OCI-LY3 (cell line): ENCODE data around the gene CFB.
A peak's percentile ranks its signal among the peaks of the same experiment; 100 is the strongest.

Source experiments
- H2AFZ ChIP-seq: fragments of 200-600, 300-600 bp; shearing (Covaris generic); 2 replicates; pipeline ENCODE4 v1.6.0; 2014; ENCODE audit warnings: antibody characterized with exemption, low read depth, low read length
- H3K27ac ChIP-seq: fragments of 200-600, 300-600 bp; sonication (generic); 2 replicates; pipeline ENCODE4 v1.5.1; 2014; ENCODE audit warnings: mild to moderate bottlenecking, low read length, moderate library complexity, mixed read lengths
- H3K27me3 ChIP-seq: fragments of 200-600, 300-600 bp; sonication (generic); 2 replicates; pipeline ENCODE4 v1.6.1; 2014; ENCODE audit warnings: low read depth, low read length, mixed read lengths
- H3K36me3 ChIP-seq: fragments of 200-600, 300-600 bp; sonication (generic); replicated peaks from 2 replicates; pipeline ENCODE3; 2014; ENCODE audit warnings: low read depth, low read length, mixed read lengths
- H3K4me1 ChIP-seq: fragments of 300-600, 200-600 bp; sonication (generic); 2 replicates; pipeline ENCODE4 v1.6.1; 2014; ENCODE audit warnings: low read length, mixed read lengths
- H3K4me2 ChIP-seq: fragments of 200-600, 300-600 bp; sonication (generic); 2 replicates; pipeline ENCODE4 v1.6.1; 2014; ENCODE audit warnings: low read length, mixed read lengths
- H3K4me3 ChIP-seq: fragments of 300-600, 200-600 bp; sonication (generic); 2 replicates; pipeline ENCODE4 v1.5.1; 2014; ENCODE audit warnings: antibody characterized with exemption, mild to moderate bottlenecking, low read length, moderate library complexity
- H3K79me2 ChIP-seq: fragments of 300-600, 200-600 bp; shearing (Covaris generic); 2 replicates; pipeline ENCODE4 v1.6.1; 2014; ENCODE audit warnings: mild to moderate bottlenecking, low read length, mixed read lengths
- H3K9ac ChIP-seq: fragments of 300-600, 200-600 bp; shearing (Covaris generic); 2 replicates; pipeline ENCODE4 v1.6.0; 2014; ENCODE audit warnings: mild to moderate bottlenecking, low read length, moderate library complexity
- H3K9me3 ChIP-seq: fragments of 200-600, 300-600 bp; shearing (Covaris generic); 2 replicates; pipeline ENCODE4 v1.6.1; 2014; ENCODE audit warnings: low read length, mixed read lengths; ENCODE audit not compliant: insufficient read depth
- H4K20me1 ChIP-seq: fragments of 200-600, 300-600 bp; sonication (generic); 2 replicates; pipeline ENCODE4 v1.6.1; 2016; ENCODE audit warnings: low read length, mixed read lengths; ENCODE audit not compliant: insufficient read depth
- EZH2phosphoT487 ChIP-seq: fragments of 200-600 bp; shearing (Covaris generic); IDR thresholded peaks from 2 replicates; pipeline ENCODE4 v1.6.1; 2018; ENCODE audit warnings: antibody characterized with exemption, mixed run types, low read depth
- TF ChIP-seq, protein P1 (sequence below): fragments of 200-600, 300-600 bp; sonication (generic); IDR thresholded peaks from 2 replicates; pipeline ENCODE4 v1.5.1; 2014; ENCODE audit warnings: antibody characterized with exemption, low read length, low read depth

Gene CFB

DNA sequence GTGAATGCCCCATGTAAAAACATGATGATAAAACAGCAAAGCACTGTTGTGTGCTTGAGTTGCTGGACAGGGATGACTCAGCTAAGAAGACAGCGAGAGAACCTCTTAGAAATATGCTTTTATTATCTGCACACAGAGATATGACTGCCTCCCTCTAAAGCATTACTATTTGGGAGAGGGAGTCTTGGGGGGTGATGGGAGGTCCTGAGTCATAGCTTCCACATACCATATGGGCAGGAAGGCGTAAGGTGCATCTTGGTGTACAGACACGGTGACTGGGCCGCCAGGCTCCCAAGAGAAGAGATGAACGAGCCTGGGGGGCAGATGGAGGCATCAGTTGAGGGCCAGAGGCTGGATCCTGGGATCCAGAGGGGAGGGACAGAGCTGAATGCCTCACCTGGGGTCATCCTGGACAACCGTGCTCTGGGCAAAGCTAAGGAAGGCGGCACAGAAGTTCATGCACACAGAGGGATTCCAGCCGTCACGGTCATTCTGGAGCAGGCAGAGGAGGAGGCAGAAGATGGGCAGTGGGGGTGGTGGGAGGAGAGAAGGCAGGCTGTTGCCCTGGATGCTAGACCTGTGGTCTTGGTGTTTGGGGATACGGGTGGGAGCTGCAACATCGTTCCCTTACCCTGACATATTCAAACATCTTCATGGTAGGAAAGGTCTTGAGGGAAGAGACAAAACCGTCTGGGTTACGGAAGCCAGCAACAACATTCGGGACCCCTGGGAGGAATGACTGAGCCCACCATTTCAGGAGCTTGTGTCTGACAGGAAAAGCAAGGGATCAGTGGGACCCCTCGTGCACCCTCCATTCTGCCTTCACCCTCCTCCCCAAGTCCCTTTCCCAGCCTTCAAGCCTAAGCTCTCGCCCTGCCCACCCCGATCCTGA lies 24.1 kb downstream of the CFB start:
- no peaks in the 10 kb centered on the region for H3K27me3 ChIP-seq
- H2AFZ ChIP-seq, result no peak overlapping the region
- TF ChIP-seq, protein P1, sequence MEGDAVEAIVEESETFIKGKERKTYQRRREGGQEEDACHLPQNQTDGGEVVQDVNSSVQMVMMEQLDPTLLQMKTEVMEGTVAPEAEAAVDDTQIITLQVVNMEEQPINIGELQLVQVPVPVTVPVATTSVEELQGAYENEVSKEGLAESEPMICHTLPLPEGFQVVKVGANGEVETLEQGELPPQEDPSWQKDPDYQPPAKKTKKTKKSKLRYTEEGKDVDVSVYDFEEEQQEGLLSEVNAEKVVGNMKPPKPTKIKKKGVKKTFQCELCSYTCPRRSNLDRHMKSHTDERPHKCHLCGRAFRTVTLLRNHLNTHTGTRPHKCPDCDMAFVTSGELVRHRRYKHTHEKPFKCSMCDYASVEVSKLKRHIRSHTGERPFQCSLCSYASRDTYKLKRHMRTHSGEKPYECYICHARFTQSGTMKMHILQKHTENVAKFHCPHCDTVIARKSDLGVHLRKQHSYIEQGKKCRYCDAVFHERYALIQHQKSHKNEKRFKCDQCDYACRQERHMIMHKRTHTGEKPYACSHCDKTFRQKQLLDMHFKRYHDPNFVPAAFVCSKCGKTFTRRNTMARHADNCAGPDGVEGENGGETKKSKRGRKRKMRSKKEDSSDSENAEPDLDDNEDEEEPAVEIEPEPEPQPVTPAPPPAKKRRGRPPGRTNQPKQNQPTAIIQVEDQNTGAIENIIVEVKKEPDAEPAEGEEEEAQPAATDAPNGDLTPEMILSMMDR, result no peak
- no peak for TF ChIP-seq EZH2phosphoT487
- no peaks in the 10 kb centered on the region for H3K9me3 ChIP-seq
- no peaks in the 10 kb centered on the region for H4K20me1 ChIP-seq
- H3K4me2 ChIP-seq, result no peak overlapping the region
- no peak overlapping the region for H3K4me3 ChIP-seq
- H3K36me3 ChIP-seq, result no peaks in the 10 kb centered on the region
- H3K4me1 ChIP-seq, result peaks cover 14% of the 10 kb centered on the region
- peaks cover 11% of the 10 kb centered on the region for H3K79me2 ChIP-seq
- H3K27ac ChIP-seq, result no peak overlapping the region
- H3K9ac ChIP-seq, result no peak overlapping the region

DNA sequence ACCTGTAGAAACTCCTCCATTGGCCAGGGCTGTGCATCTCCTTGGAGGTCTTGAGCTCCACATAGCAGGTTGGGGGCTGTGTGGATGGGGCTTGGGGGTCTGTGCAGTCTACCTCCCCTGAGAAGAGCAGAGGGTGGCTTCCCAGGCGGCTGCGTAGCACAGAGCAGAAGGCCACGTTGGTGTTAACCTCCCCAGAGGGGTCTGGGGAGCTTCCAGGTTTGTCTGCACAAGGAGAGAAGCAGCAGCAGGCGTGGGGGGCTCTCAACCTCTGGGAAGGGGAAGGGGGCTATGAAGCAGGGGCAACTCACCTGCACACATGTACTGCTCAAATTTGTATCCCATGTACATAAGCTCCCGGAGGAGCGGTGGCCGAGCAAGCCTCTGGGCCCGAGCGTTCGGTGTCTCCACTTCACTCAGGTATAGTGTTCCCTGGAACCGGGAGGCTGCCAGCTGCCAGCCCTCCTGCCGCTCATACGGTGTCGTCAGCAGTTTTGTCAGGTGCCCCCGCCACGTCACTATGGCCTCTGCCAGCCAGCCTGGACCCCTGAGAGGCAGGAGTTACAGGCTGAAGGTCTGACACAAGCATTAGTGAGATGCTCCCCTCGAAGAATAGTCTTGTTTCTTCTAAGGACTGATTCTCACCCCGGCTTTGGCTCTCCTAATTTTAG lies 24.8 kb downstream of the CFB start:
- Histone ChIP-seq H3K4me2 (peak overlapping the region; percentile 95), H3K27ac (peak overlapping the region; percentile 63; the same call in 1 of the 2 replicates), H4K20me1 (no peaks in the 10 kb centered on the region), H3K9ac (peak overlapping the region; percentile 85), H3K9me3 (no peaks in the 10 kb centered on the region), H3K4me1 (peaks cover 14% of the 10 kb centered on the region), H2AFZ (no peak overlapping the region), H3K27me3 (no peaks in the 10 kb centered on the region), H3K4me3 (peak overlapping the region; percentile 80), H3K36me3 (no peaks in the 10 kb centered on the region), H3K79me2 (peaks cover 11% of the 10 kb centered on the region)
- no peak for TF ChIP-seq EZH2phosphoT487
- TF ChIP-seq, protein P1, result no peak

DNA sequence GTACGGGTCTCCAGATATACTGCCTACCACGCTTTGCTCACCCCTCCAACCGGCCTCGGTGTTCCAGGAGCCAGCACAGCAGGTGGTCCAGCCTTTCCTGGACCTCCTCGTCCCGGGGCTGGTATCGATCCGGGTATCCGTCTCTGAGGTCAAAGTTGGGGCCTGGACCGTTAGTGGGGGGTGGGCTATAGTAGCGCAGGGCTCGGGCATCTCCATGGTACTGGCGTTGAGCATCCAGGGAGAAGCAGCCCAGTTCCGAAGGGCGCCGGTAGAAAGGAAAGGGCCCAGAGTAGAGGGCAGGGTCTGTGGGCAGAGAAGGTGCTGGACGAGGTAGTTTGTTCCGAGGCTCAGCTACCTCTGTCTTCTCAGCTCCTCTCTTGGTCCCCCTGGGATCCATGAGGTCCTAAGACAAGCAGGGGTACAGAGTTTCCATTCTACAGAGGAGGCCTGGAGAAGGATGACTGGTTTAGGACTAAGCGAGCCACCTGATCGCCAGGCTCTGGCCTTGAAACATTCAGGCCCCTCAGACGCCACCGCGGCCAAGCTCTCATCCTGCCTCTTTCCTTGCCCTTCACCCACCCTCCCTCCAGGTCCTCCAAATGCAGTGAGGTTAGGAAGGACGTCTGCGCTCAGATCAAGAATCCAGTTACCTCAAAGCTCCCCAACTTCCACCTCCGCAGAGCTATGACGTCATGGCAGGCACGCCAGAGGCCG lies 25.5 kb downstream of the CFB start:
- H2AFZ ChIP-seq, result peak overlapping the region; percentile 51; the same call in 1 of the 2 replicates
- no peaks in the 10 kb centered on the region for H3K9me3 ChIP-seq
- H3K4me3 ChIP-seq, result peak overlapping the region; percentile 80
- no peaks in the 10 kb centered on the region for H3K36me3 ChIP-seq
- TF ChIP-seq, protein P1, result no peak
- no peak for TF ChIP-seq EZH2phosphoT487
- H3K9ac ChIP-seq, result peak overlapping the region; percentile 85
- H3K27ac ChIP-seq, result peak overlapping the region; percentile 63
- peak overlapping the region; percentile 95 for H3K4me2 ChIP-seq
- H3K79me2 ChIP-seq, result peaks cover 11% of the 10 kb centered on the region
- H3K27me3 ChIP-seq, result no peaks in the 10 kb centered on the region
- no peaks in the 10 kb centered on the region for H4K20me1 ChIP-seq
- peaks cover 14% of the 10 kb centered on the region for H3K4me1 ChIP-seq
